ENCODE measurements around the gene RGMA. TPM values are rescaled to one million over a fixed set of nuclear protein-coding genes. Genes with fewer than 3 reads are reported as not detected.

Gene RGMA
- total RNA-seq, 1 experiment from 2014 or later: 5.5 TPM

DNA sequence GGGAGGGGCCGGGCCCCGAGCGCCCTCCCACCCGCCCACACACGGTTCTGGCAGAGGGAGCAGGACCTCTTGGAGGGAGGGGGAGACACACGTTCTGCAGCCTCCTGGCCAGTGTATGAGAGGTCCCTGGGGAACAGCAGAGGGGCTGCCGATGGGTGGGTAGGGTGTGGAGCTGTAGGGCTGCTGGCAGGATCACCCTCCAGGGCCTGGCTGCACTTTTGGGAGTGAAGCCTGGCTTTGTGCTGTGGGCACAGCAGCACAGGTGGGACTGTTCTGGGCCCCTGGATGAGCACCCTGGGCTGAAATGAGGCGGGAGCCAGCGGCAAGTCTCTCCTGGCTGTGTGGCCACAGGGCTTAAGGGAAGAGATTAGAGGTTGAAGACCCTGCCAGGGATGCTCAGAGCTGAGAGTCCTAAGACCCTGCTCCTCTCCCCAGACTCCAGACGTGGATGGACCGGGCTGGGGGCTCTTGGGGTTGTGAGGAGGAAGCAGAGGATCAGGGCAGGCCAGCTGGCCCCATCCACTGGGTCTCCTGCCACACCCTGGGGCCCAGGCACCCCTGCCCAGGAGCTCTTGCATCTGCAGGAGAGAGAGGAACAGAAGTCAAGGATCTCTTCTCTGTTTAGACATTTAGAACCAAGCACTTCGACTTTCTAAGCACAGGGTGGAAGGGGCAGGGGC lies 45.2 kb downstream of the RGMA start:
- ATAC-seq (no peak), DNase-seq (ENCODE audit: low read depth, low spot score) (no peak)
- RAD21 ChIA-PET (ENCODE audit: low non-redundant PET in 1 of 2, low total read pairs in 2 of 2, uncharacterized antibody in 2 of 2, unreplicated experiment in 2 of 2): no interaction called here
- H3K4me3 ChIP-seq (replicated peaks in 1 of 2; ENCODE audit: low read depth in 1 of 2, low read length in 2 of 2): no peak overlapping the region
- CTCF ChIA-PET: no interaction called here
- no TSS peak for BruUV-seq (replicated peaks)
- H3K27me3 ChIP-seq (ENCODE audit: insufficient read depth, low read length): no peaks in the 10 kb centered on the region
- no peaks in the 10 kb centered on the region for H3K79me2 ChIP-seq (ENCODE audit: insufficient read depth, low read length)
- H3K4me2 ChIP-seq (ENCODE audit: low read length): no peak overlapping the region
- H3K9me3 ChIP-seq (ENCODE audit: control insufficient read depth in 1 of 2, insufficient read depth in 1 of 2, low read depth in 1 of 2, low read length in 2 of 2): no peaks in the 10 kb centered on the region
- H4K20me1 ChIP-seq (ENCODE audit: insufficient read depth): no peaks in the 10 kb centered on the region
- POLR2A ChIA-PET: interaction anchor here (0.8 kb wide), 1 partner anchor 119 kb away, joined by 4 read pairs; no protein-coding TSS in a partner anchor
- H3K4me1 ChIP-seq (ENCODE audit: control insufficient read depth in 1 of 2, insufficient read depth in 2 of 2, low read length in 2 of 2): no peaks in the 10 kb centered on the region
- H3K27ac ChIP-seq (ENCODE audit: low read depth, low read length): no peak overlapping the region
- no peak for TF ChIP-seq SIN3A (IDR thresholded peaks at IDR 0.05; ENCODE audit: low read depth)
- TF ChIP-seq FOSL1 (IDR thresholded peaks at IDR 0.05; ENCODE audit: low read depth): no peak
- TF ChIP-seq, protein P1, sequence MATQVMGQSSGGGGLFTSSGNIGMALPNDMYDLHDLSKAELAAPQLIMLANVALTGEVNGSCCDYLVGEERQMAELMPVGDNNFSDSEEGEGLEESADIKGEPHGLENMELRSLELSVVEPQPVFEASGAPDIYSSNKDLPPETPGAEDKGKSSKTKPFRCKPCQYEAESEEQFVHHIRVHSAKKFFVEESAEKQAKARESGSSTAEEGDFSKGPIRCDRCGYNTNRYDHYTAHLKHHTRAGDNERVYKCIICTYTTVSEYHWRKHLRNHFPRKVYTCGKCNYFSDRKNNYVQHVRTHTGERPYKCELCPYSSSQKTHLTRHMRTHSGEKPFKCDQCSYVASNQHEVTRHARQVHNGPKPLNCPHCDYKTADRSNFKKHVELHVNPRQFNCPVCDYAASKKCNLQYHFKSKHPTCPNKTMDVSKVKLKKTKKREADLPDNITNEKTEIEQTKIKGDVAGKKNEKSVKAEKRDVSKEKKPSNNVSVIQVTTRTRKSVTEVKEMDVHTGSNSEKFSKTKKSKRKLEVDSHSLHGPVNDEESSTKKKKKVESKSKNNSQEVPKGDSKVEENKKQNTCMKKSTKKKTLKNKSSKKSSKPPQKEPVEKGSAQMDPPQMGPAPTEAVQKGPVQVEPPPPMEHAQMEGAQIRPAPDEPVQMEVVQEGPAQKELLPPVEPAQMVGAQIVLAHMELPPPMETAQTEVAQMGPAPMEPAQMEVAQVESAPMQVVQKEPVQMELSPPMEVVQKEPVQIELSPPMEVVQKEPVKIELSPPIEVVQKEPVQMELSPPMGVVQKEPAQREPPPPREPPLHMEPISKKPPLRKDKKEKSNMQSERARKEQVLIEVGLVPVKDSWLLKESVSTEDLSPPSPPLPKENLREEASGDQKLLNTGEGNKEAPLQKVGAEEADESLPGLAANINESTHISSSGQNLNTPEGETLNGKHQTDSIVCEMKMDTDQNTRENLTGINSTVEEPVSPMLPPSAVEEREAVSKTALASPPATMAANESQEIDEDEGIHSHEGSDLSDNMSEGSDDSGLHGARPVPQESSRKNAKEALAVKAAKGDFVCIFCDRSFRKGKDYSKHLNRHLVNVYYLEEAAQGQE (IDR thresholded peaks at IDR 0.05; ENCODE audit: low read depth): no peak
- TF ChIP-seq, protein P2, sequence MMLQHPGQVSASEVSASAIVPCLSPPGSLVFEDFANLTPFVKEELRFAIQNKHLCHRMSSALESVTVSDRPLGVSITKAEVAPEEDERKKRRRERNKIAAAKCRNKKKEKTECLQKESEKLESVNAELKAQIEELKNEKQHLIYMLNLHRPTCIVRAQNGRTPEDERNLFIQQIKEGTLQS (IDR thresholded peaks at IDR 0.05): no peak
- no peak for TF ChIP-seq ELF1 (IDR thresholded peaks at IDR 0.05; ENCODE audit: borderline replicate concordance, low read depth)
- no peak for TF ChIP-seq POLR2AphosphoS5 (IDR thresholded peaks at IDR 0.05; ENCODE audit: low read depth, low read length)
- TF ChIP-seq RAD21 (IDR thresholded peaks at IDR 0.05; ENCODE audit: low read depth): no peak
- no peak for TF ChIP-seq SRF (IDR thresholded peaks at IDR 0.05; ENCODE audit: low read depth)
- no peak for TF ChIP-seq TCF7L2 (IDR thresholded peaks at IDR 0.05; ENCODE audit: borderline replicate concordance, extremely low read depth, insufficient read depth, insufficient read length)
- H3K9ac ChIP-seq (ENCODE audit: low read length): no peak overlapping the region
- intact Hi-C loops (cut with micrococcal nuclease): no loop called here
- no peaks in the 10 kb centered on the region for H3K36me3 ChIP-seq (ENCODE audit: control insufficient read depth in 1 of 2, insufficient read depth in 2 of 2, low read length in 2 of 2)
- no peak overlapping the region for H2AFZ ChIP-seq (ENCODE audit: low read depth, low read length, poor library complexity, severe bottlenecking)
- no peaks in the 10 kb centered on the region for H3K9me2 ChIP-seq (ENCODE audit: insufficient read depth)
